Dermis microvascular lymphatic vessel endothelial cell (primary cell): ENCODE measurements around the gene HINT2. TPM values are rescaled to one million over a fixed set of nuclear protein-coding genes. Genes with fewer than 3 reads are reported as not detected.
A peak's percentile ranks its signal among the peaks of the same experiment; 100 is the strongest.

Source experiments
- DNase-seq, 2 donors: peaks; one replicate each; pipeline versions ENCODE4 v3.0.0 to v3.0.0-alpha.2; 2010; ENCODE audit warnings: low read depth in 2 of 2
- total RNA-seq: library from RNA; depleted of rRNA; stranded (reverse); fragments of >200 nt; gene quantifications from 2 replicates; pipeline ENCODE4 v1.2.1, GENCODE V29; 2014

Gene HINT2
- total RNA-seq, 1 donor from 2014 or later, result 9.9 TPM

DNA sequence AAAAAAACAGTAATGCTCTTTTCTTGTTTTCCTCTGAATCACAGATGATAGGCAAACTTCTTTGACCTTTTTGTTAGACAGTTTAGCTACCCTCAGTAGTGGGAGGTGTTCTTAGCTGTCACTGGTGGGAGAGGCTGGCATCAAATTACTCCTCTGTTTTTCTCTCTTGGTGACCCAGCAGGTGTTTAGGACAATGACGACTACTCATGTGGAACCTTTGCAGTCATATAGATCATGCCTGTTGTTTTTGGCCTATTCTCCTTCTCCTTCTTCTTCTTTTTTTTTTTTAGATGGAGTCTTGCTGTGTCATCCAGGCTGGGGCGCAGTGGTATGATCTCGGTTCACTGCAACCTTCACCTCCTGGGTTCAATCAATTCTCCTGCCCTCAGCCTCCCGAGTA is 38.8 kb downstream of the HINT2 start:
- no peak for DNase-seq

DNA sequence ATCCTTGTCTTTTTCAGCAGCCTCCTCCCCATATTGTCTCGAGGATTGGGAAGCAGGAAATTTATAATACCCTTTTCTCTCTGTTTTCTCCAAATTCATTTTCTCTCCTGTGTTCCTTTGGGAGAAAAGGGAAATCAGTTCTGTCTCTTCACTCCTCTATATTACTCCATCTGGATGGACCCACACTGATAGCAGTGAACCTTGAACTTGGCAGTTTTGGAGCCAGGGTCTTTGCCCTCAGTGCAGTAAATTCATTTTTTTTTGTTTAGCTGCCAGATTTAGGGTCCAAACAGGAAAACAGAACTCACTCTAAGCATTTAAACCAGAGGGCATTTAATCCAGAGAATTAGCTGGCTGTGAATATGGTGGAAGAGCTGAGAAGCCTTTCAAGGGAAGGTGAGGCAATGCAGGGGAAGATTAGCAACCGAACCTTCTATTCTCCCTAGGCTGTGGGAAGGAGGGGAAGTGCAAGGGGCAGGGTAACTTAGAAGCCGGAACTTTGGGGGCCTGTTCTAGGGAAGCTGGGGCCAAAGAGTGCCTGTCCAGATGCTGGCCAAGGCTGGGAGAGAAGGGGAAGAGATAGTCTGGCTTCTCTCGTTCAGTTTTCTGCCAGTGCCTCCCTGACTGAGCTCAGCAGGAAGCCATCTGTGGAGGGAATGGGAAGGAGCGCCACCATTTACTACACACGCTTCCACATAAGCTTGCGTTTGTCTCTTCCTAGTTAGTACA is 39.8 kb downstream of the HINT2 start:
- peak in 1 of 2 donors; percentile 56 for DNase-seq

DNA sequence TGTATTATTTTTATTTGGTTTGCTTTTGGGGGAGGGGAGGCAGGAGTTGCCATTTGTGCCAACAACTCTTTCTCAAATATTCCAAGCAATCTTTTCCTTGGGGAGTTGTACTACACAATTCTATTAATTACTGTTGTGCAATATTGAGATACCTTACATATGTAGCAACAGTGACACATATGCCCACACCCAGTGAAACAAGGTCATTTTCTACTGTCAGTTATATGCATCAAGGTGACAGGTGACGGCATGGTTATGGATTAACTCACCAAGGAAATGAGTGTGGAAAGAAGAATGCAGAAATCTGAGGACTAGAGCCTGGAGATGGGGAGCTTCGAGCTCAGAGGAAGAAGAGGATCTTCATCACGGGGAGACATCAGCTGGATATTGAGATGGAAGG is 42.9 kb downstream of the HINT2 start:
- no peak for DNase-seq

DNA sequence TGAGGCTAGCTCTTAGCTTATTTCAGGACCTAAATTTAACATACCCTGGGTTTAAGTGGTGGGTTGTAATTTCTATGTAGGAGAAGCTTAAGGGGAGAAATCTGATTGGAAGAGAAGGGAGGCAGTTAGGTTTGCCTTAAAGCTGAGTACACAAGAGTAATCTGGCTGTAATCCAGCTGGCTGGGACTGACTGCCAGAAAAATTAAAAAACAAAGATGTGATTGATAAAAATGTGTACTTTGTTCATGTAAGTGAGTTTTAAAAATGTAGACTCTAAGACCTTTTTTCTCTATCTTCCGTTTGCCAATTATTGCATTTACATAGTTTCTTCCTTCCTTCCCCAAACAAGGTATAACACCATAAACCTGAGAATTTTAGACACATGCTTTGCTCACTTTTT is 43.3 kb downstream of the HINT2 start:
- peak in 1 of 2 donors; percentile 86 for DNase-seq

DNA sequence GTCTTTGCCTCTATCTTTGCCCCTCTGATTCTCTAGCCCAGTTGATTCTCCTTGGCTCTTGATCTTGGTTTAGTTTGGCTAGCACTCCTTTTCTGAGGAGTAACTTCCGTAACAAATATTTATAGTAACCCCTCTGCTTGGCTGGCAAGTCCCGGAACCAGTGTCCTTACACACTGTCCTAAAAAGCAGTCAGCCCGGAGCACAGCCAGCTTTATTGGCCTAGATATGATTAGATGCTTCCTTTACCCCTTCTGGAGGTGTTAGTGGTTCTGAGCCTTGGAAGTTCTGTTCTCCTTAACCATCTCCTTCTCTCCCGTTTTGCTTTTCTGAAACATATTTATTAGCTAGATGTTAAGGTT is 43.8 kb downstream of the HINT2 start:
- DNase-seq, result no peak

DNA sequence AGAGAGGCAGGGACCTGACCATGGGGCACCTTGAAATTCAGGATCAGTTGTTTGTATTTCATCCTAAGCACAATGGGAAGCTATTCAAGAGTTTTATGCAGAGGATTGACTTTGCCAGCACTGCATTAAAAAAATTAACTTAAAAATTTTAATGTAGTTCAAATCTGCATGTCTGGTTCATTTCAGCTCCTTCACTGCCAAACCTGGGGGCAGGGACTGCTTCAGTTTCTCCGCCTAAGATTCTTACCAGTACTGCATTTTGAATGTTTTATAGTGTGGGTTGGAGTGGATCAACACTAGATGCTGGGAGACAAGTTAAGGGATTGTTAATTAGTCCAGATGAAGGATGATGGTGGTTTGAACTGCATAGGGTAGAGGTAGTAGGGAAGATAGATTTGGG is 45.1 kb downstream of the HINT2 start:
- DNase-seq, result no peak

DNA sequence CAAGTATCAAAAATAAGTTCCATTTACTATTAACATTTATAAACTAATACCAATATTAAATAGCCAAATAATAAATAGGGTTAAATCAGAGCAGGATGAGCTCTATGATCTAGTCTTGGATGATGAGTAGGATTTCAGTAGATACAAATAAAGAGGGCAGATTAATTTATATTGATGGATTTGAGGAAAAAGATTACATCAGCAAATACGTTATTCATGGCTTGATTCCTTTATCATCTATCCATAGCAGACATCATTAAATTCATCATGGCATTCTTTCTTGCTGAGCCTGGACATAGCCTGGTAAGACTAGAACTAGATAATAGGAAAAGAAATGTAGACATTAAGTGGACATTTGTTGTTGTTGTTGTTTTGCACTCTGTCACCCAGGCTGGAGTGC is 47.4 kb downstream of the HINT2 start:
- DNase-seq, result no peak

DNA sequence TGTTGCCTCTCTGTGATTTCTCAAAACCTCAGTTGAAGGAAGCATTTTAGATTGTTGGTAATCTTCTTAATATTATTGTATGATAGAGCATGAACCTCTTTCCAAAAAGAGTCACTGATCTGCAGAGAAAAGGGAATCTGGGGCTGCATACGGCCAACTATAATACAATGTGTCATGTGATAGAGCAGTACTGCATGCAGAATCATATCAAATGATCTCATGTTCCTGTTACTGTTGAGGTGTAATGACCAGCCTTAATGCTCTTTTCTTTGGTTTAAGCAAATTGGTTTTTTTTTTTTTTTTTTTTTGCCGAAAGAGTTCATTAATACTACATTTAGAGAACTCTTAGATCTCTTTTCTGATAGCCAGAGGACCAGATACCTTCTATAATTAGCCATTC is 47.8 kb downstream of the HINT2 start:
- no peak for DNase-seq

DNA sequence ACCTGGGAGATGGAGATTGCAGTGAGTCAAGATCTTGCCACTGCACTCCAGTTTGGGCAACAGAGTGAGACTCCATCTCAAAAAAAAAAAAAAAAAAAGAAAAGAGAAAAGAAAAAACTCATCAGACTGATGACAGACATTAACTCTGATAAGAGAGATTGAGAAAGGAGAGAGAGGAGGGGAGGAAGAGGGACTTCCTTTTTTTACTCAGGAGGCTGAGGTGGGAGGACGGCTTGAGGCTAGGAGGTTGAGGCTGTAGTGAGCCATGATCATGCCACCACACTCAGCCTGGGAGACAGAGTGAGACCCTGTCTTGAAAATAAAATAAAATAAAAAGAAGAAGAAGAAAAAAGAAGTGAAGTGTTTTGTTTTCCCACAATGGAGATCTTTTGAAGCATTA is 51.0 kb downstream of the HINT2 start:
- no peak for DNase-seq

DNA sequence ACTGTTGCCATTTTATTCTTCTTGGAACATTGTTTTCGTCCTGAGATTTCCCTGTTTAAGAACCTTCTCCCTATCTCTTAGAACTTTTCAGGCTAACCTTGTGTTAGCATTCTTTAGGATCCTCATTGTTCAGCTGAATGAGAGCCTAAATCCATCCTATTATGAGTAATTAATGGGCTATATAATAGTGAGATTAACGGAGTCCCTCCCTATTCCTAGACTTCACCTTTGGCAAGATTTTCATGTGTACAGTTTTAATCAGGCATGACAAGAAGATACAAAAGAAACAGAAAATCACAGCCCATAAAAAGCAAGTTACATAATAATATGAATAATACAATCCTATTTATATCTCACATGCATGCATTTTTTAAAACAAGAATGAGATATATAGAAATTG is 51.7 kb downstream of the HINT2 start:
- no peak for DNase-seq

Other genes with a start within 250 kb of the HINT2 start
- gene TESK1, start 209.8 kb downstream of the HINT2 start, total RNA-seq, result 3.1 and 5.8 TPM in 2 replicates
- gene CD72, start 196.6 kb downstream of the HINT2 start, total RNA-seq, result 0.13 TPM in 1 of 2 replicates, not detected in the other
- not detected in 2 replicates for gene SIT1, start 164.1 kb downstream of the HINT2 start, total RNA-seq
- gene RMRP, start 157.0 kb downstream of the HINT2 start, total RNA-seq, result 194,626 and 272,621 TPM in 2 replicates
- gene CCDC107, start 156.8 kb downstream of the HINT2 start, total RNA-seq, result 7.7 and 10.9 TPM in 2 replicates
- 0.51 and 1.0 TPM in 2 replicates for gene ARHGEF39, start 149.8 kb downstream of the HINT2 start, total RNA-seq
- 0.13 TPM in 2 replicates for gene CA9, start 141.1 kb downstream of the HINT2 start, total RNA-seq
- gene TPM2, start 125.1 kb downstream of the HINT2 start, total RNA-seq, result 4.4 and 6.2 TPM in 2 replicates
- 230 and 315 TPM in 2 replicates for gene TLN1, start 82.8 kb downstream of the HINT2 start, total RNA-seq
- 35.5 and 39.9 TPM in 2 replicates for gene CREB3, start 82.4 kb downstream of the HINT2 start, total RNA-seq
- gene GBA2, start 65.8 kb downstream of the HINT2 start, total RNA-seq, result 66.6 and 78.1 TPM in 2 replicates
- gene RGP1, start 65.8 kb downstream of the HINT2 start, total RNA-seq, result 9.0 and 11.3 TPM in 2 replicates
- 142 and 187 TPM in 2 replicates for gene MSMP, start 60.8 kb downstream of the HINT2 start, total RNA-seq
- 1.1 and 1.5 TPM in 2 replicates for gene NPR2, start 23.5 kb downstream of the HINT2 start, total RNA-seq
- gene SPAG8, start 2.8 kb downstream of the HINT2 start, total RNA-seq, result not detected in 2 replicates
- gene FAM221B, start 13.7 kb upstream of the HINT2 start, total RNA-seq, result not detected in 2 replicates
- 0.13 and 0.25 TPM in 2 replicates for gene TMEM8B, start 14.2 kb upstream of the HINT2 start, total RNA-seq
- gene OR13J1, start 55.4 kb upstream of the HINT2 start, total RNA-seq, result not detected in 2 replicates
- gene HRCT1, start 91.2 kb upstream of the HINT2 start, total RNA-seq, result 2.6 and 3.3 TPM in 2 replicates
- gene SPAAR, start 94.4 kb upstream of the HINT2 start, total RNA-seq, result 0.76 and 2.8 TPM in 2 replicates
- gene OR2S2, start 143.1 kb upstream of the HINT2 start, total RNA-seq, result not detected in 2 replicates
- 21.7 and 32.9 TPM in 2 replicates for gene RECK, start 221.9 kb upstream of the HINT2 start, total RNA-seq